ENCODE data around the gene TNNC2.
A peak's percentile ranks its signal among the peaks of the same experiment; 100 is the strongest.

DNA sequence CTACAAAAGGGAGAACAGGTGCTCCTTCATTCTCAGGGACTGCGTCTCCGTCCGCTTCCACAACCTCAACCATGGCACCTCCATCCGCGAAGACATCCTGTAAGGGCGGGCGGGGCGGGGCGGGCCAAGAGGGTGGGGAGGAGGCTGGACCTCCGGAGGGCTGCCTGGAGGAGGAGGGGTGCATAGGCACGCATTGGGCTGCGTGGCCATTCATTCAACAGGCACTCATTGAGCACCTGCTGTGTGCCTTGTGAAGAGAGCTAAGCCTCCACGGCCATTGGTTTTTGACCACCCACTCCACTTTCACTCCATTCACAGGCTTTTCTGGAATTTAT, 30.7 kb upstream of the TNNC2 start:
- TF ChIP-seq POLR2A (IDR thresholded peaks at IDR 0.05; ENCODE audit: control extremely low read depth in 1 of 2, low read depth in 2 of 2, low read length in 2 of 2) (no peak), EGR1 (IDR thresholded peaks at IDR 0.05; ENCODE audit: borderline replicate concordance, low read depth, low read length) (no peak), ASH2L (IDR thresholded peaks at IDR 0.05; ENCODE audit: low read length) (no peak), RAD21 (IDR thresholded peaks at IDR 0.05 in 1 of 2, conservative IDR thresholded peaks at IDR 0.05 in 1 of 2; ENCODE audit: low read depth in 2 of 2, low read length in 2 of 2) (no peak), SAP30 (IDR thresholded peaks at IDR 0.05; ENCODE audit: insufficient read depth, insufficient replicate concordance, low read length) (peak; percentile 3), POLR2AphosphoS5 (IDR thresholded peaks at IDR 0.05; ENCODE audit: low read depth, low read length) (no peak; the same call in 1 of the 2 replicates)
- TF ChIP-seq, protein P1, sequence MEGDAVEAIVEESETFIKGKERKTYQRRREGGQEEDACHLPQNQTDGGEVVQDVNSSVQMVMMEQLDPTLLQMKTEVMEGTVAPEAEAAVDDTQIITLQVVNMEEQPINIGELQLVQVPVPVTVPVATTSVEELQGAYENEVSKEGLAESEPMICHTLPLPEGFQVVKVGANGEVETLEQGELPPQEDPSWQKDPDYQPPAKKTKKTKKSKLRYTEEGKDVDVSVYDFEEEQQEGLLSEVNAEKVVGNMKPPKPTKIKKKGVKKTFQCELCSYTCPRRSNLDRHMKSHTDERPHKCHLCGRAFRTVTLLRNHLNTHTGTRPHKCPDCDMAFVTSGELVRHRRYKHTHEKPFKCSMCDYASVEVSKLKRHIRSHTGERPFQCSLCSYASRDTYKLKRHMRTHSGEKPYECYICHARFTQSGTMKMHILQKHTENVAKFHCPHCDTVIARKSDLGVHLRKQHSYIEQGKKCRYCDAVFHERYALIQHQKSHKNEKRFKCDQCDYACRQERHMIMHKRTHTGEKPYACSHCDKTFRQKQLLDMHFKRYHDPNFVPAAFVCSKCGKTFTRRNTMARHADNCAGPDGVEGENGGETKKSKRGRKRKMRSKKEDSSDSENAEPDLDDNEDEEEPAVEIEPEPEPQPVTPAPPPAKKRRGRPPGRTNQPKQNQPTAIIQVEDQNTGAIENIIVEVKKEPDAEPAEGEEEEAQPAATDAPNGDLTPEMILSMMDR (IDR thresholded peaks at IDR 0.05; ENCODE audit: control extremely low read depth in 1 of 3, insufficient read depth in 1 of 3, low read depth in 1 of 3, low read length in 3 of 3) = no peak

Data from H1 (cell line).